Fibroblast of skin of right biceps (primary cell): ENCODE measurements around the gene SPDYE16.
"Not testable (repeated sequence)": the region's sequence is repeated elsewhere in the genome, so short reads cannot be mapped to it uniquely, and the experiment has no call there.

Experiments used
- DNase-seq: peaks from one replicate; pipeline ENCODE4 v3.0.0-alpha.2; 2013

The SPDYE16 gene

GRCh38 chr7:76543197-76543596 lies at the start of gene SPDYE16:
Gene SPDYE16 (minus strand): TSS chr7:76543297. CDS start chr7:76541459, 1,838 bp downstream.
- DNase-seq = not testable (repeated sequence)

GRCh38 chr7:76592694-76593093 lies 49.6 kb upstream of the SPDYE16 start:
- not testable (repeated sequence) for DNase-seq

- not testable (repeated sequence) for DNase-seq
Measured at GRCh38 chr7:76591602-76592304, 48.7 kb upstream of the SPDYE16 start.

- not testable (repeated sequence) for DNase-seq
Measured at GRCh38 chr7:76591033-76591432, 47.9 kb upstream of the SPDYE16 start.

GRCh38 chr7:76588586-76588985 lies 45.5 kb upstream of the SPDYE16 start:
- not testable (repeated sequence) for DNase-seq

GRCh38 chr7:76586585-76587315 lies 43.7 kb upstream of the SPDYE16 start:
- not testable (repeated sequence) for DNase-seq

- DNase-seq = peak; percentile 77
Measured at GRCh38 chr7:76583636-76584281, 40.7 kb upstream of the SPDYE16 start.

- DNase-seq = peak; percentile 92
Measured at GRCh38 chr7:76582848-76583631, 39.9 kb upstream of the SPDYE16 start.

GRCh38 chr7:76575919-76576655 lies 33.0 kb upstream of the SPDYE16 start:
- peak; percentile 7 for DNase-seq

- DNase-seq = not testable (repeated sequence)
Measured at GRCh38 chr7:76575431-76575830, 32.3 kb upstream of the SPDYE16 start.

GRCh38 chr7:76572296-76572695 lies 29.2 kb upstream of the SPDYE16 start:
- DNase-seq = not testable (repeated sequence)

- peak; percentile 49 for DNase-seq
Measured at GRCh38 chr7:76570324-76570775, 27.3 kb upstream of the SPDYE16 start.

- DNase-seq = peak; percentile 58
Measured at GRCh38 chr7:76568742-76569141, 25.6 kb upstream of the SPDYE16 start.

- DNase-seq = not testable (repeated sequence)
Measured at GRCh38 chr7:76567753-76568152, 24.7 kb upstream of the SPDYE16 start.

- DNase-seq = not testable (repeated sequence)
Measured at GRCh38 chr7:76567311-76567710, 24.2 kb upstream of the SPDYE16 start.

GRCh38 chr7:76565001-76565400 lies 21.9 kb upstream of the SPDYE16 start:
- DNase-seq = not testable (repeated sequence)

GRCh38 chr7:76561342-76561741 lies 18.2 kb upstream of the SPDYE16 start:
- DNase-seq = not testable (repeated sequence)

GRCh38 chr7:76560157-76560556 lies 17.1 kb upstream of the SPDYE16 start:
- DNase-seq = not testable (repeated sequence)

- not testable (repeated sequence) for DNase-seq
Measured at GRCh38 chr7:76559685-76560084, 16.6 kb upstream of the SPDYE16 start.

GRCh38 chr7:76551992-76552391 lies 8.9 kb upstream of the SPDYE16 start:
- DNase-seq = not testable (repeated sequence)

- not testable (repeated sequence) for DNase-seq
Measured at GRCh38 chr7:76549855-76550248, 6.8 kb upstream of the SPDYE16 start.
